ENCODE data around the gene NDUFA12. TPM values are rescaled to one million over a fixed set of nuclear protein-coding genes. Genes with fewer than 3 reads are reported as not detected.

Gene NDUFA12
- 16.9 and 120 TPM in 2 replicates for total RNA-seq (ENCODE audit: low replicate concordance)

- peak; percentile 96 for DNase-seq (ENCODE audit: low read depth)
These were observed at the start of gene NDUFA12 for GRCh38 chr12:95003213-95003920. Gene NDUFA12, minus strand, starts transcription at chr12:95003697. Its CDS starts 17 bp downstream, at chr12:95003680.

GRCh38 chr12:95051241-95051640 is 47.7 kb upstream of the NDUFA12 start:
- no peak overlapping the region for H3K4me3 ChIP-seq (ENCODE audit: low read depth, low read length)
- DNase-seq (ENCODE audit: low read depth) = no peak
- TF ChIP-seq CTCF (IDR thresholded peaks at IDR 0.05; ENCODE audit: insufficient read depth, low read length) = no peak

More at GRCh38 chr12:95003213-95003920, at the start of gene NDUFA12:
- peak within 1 kb of the TSS; percentile 96 for H3K4me3 ChIP-seq (ENCODE audit: low read depth, low read length)
- TF ChIP-seq CTCF (IDR thresholded peaks at IDR 0.05; ENCODE audit: insufficient read depth, low read length) = no peak

- no peak overlapping the region for H3K4me3 ChIP-seq (ENCODE audit: low read depth, low read length)
- DNase-seq (ENCODE audit: low read depth) = no peak
- no peak for TF ChIP-seq CTCF (IDR thresholded peaks at IDR 0.05; ENCODE audit: insufficient read depth, low read length)
These were observed 34.4 kb upstream of the NDUFA12 start for GRCh38 chr12:95037906-95038305.

- no peak overlapping the region for H3K4me3 ChIP-seq (ENCODE audit: low read depth, low read length)
- TF ChIP-seq CTCF (IDR thresholded peaks at IDR 0.05; ENCODE audit: insufficient read depth, low read length) = no peak
- DNase-seq (ENCODE audit: low read depth) = no peak
These were observed 31.3 kb upstream of the NDUFA12 start for GRCh38 chr12:95034750-95035149.

- H3K4me3 ChIP-seq (ENCODE audit: low read depth, low read length) = no peak overlapping the region
- TF ChIP-seq CTCF (IDR thresholded peaks at IDR 0.05; ENCODE audit: insufficient read depth, low read length) = no peak
- DNase-seq (ENCODE audit: low read depth) = no peak
These were observed 19.0 kb upstream of the NDUFA12 start for GRCh38 chr12:95022477-95022876.

GRCh38 chr12:95017482-95017881 is 14.0 kb upstream of the NDUFA12 start:
- no peak overlapping the region for H3K4me3 ChIP-seq (ENCODE audit: low read depth, low read length)
- DNase-seq (ENCODE audit: low read depth) = no peak
- TF ChIP-seq CTCF (IDR thresholded peaks at IDR 0.05; ENCODE audit: insufficient read depth, low read length) = no peak

- no peak for TF ChIP-seq CTCF (IDR thresholded peaks at IDR 0.05; ENCODE audit: insufficient read depth, low read length)
- no peak for DNase-seq (ENCODE audit: low read depth)
- H3K4me3 ChIP-seq (ENCODE audit: low read depth, low read length) = no peak overlapping the region
These were observed 12.6 kb upstream of the NDUFA12 start for GRCh38 chr12:95016120-95016519.

Measured in fibroblast of the aortic adventitia (primary cell).